H1 (cell line): ENCODE results near the gene NSUN4. TPM values are rescaled to one million over a fixed set of nuclear protein-coding genes. Genes with fewer than 3 reads are reported as not detected.
"Not testable (repeated sequence)": the region's sequence is repeated elsewhere in the genome, so short reads cannot be mapped to it uniquely, and the experiment has no call there.

Experiments
- CTCF ChIA-PET: fragments of 300-600 bp; sonication (Branson Sonifier 250); formaldehyde crosslinking; loops from one replicate; lab custom pipeline; 2021; ENCODE audit not compliant: partially characterized antibody; lab: Charles Lee
- POLR2A ChIA-PET: fragments of 300-600 bp; sonication (Branson Sonifier 250); formaldehyde crosslinking; loops from one replicate; lab custom pipeline; 2021; ENCODE audit warnings: inconsistent platforms; ENCODE audit not compliant: partially characterized antibody; lab: Charles Lee
- DNase-seq, 2 experiments: peaks; one replicate each; pipeline versions ENCODE4 v3.0.0 to v3.0.0-alpha.2; 2010 to 2022; ENCODE audit warnings: low spot score in 2 of 2, low read depth in 1 of 2, mixed read lengths in 1 of 2
- FAIRE-seq: peaks from 2 replicates; lab custom pipeline; 2011; peaks lifted over from hg19 to GRCh38; lab: Jason Lieb, UNC
- H2AFZ ChIP-seq: 2 replicates; pipeline ENCODE4 v1.8.1; 2012; ENCODE audit warnings: low read length, inconsistent platforms
- H2AK5ac ChIP-seq: 2 replicates; pipeline ENCODE4 v1.6.1; 2013; ENCODE audit warnings: low read depth, low read length
- H2BK120ac ChIP-seq: replicated peaks from 2 replicates; pipeline ENCODE3; 2013; ENCODE audit warnings: low read depth, low read length, inconsistent platforms
- H2BK12ac ChIP-seq: 2 replicates; pipeline ENCODE4 v1.6.1; 2013; ENCODE audit warnings: low read depth, low read length
- H2BK15ac ChIP-seq: 2 replicates; pipeline ENCODE4 v1.6.1; 2013; ENCODE audit warnings: low read length
- H2BK20ac ChIP-seq: 2 replicates; pipeline ENCODE4 v1.6.1; 2013; ENCODE audit warnings: low read length
- H2BK5ac ChIP-seq: 2 replicates; pipeline ENCODE4 v1.6.1; 2013; ENCODE audit warnings: low read depth, low read length
- H3K14ac ChIP-seq: 2 replicates; pipeline ENCODE4 v1.6.1; 2013; ENCODE audit warnings: inconsistent platforms; ENCODE audit not compliant: insufficient read length
- H3K18ac ChIP-seq: 2 replicates; pipeline ENCODE4 v1.6.1; 2013; ENCODE audit warnings: low read length; ENCODE audit errors: extremely low read depth
- H3K23ac ChIP-seq: 2 replicates; pipeline ENCODE4 v1.6.1; 2013; ENCODE audit warnings: inconsistent platforms; ENCODE audit not compliant: insufficient read length
- H3K23me2 ChIP-seq: 2 replicates; pipeline ENCODE4 v1.6.1; 2013; ENCODE audit warnings: low read depth, low read length
- H3K27ac ChIP-seq: 2 replicates; pipeline ENCODE4 v1.6.1; 2011; ENCODE audit warnings: low read depth, low read length, inconsistent platforms
- H3K27me3 ChIP-seq, 4 experiments: replicated peaks in 1 of 4; 1 replicate in 1 of 4; 2 replicates in 3 of 4; pipeline versions ENCODE4 v1.6.1 to v1.8.1; 2011 to 2013; ENCODE audit warnings: low read length in 3 of 4, mild to moderate bottlenecking in 3 of 4, inconsistent platforms in 2 of 4, mixed read lengths in 2 of 4, moderate library complexity in 1 of 4; ENCODE audit not compliant: control insufficient read depth in 3 of 4, insufficient read depth in 3 of 4; ENCODE audit errors: extremely low read depth in 1 of 4
- H3K36me3 ChIP-seq, 4 experiments: 2 replicates each; pipeline versions ENCODE4 v1.6.1 to v1.8.1; 2011 to 2013; ENCODE audit warnings: mild to moderate bottlenecking in 4 of 4, low read length in 3 of 4, moderate library complexity in 2 of 4, control low read depth in 1 of 4, inconsistent platforms in 1 of 4; ENCODE audit not compliant: insufficient read depth in 4 of 4, control insufficient read depth in 2 of 4
- H3K4ac ChIP-seq: replicated peaks from 2 replicates; pipeline ENCODE3; 2013; ENCODE audit warnings: low read length, low read depth, mixed read lengths, inconsistent platforms; ENCODE audit not compliant: insufficient read length
- H3K4me1 ChIP-seq, 4 experiments: replicated peaks in 1 of 4; 1 replicate in 1 of 4; 2 replicates in 3 of 4; pipeline versions ENCODE4 v1.6.1 to v1.8.1; 2011 to 2013; ENCODE audit warnings: low read length in 3 of 4, inconsistent platforms in 2 of 4, mixed read lengths in 1 of 4; ENCODE audit not compliant: insufficient read depth in 4 of 4, control insufficient read depth in 3 of 4
- H3K4me2 ChIP-seq, 2 experiments: 2 replicates each; pipeline versions ENCODE4 v1.6.1 to v1.8.1; 2011 to 2013; ENCODE audit warnings: low read depth in 2 of 2, low read length in 2 of 2, control low read depth in 1 of 2, inconsistent platforms in 1 of 2, mild to moderate bottlenecking in 1 of 2; ENCODE audit not compliant: insufficient read depth in 1 of 2
- H3K4me3 ChIP-seq, 4 experiments: fragments of 200-600, 300-600 bp in 1 of 4; sonication (generic), shearing (Covaris generic), sonication (Bioruptor Twin) in 1 of 4; 2 replicates each; pipeline versions ENCODE4 v1.5.1 to v1.8.1; 2011 to 2016; ENCODE audit warnings: low read length in 4 of 4, low read depth in 3 of 4, control low read depth in 2 of 4, inconsistent platforms in 2 of 4, mild to moderate bottlenecking in 2 of 4, mixed read lengths in 1 of 4, moderate library complexity in 1 of 4; ENCODE audit not compliant: insufficient read depth in 2 of 4; ENCODE audit errors: extremely low read depth in 1 of 4
- H3K56ac ChIP-seq: replicated peaks from 2 replicates; pipeline ENCODE3; 2013; ENCODE audit warnings: low read depth, mild to moderate bottlenecking, mixed read lengths, low read length, inconsistent platforms; ENCODE audit not compliant: insufficient read length
- H3K79me1 ChIP-seq: 2 replicates; pipeline ENCODE4 v1.6.1; 2013; ENCODE audit warnings: low read depth, low read length, control low read depth
- H3K79me2 ChIP-seq, 2 experiments: 2 replicates each; pipeline versions ENCODE4 v1.6.1 to v1.8.1; 2012 to 2013; ENCODE audit warnings: low read length in 2 of 2, mild to moderate bottlenecking in 2 of 2, inconsistent platforms in 1 of 2; ENCODE audit not compliant: insufficient read depth in 2 of 2, control insufficient read depth in 1 of 2
- H3K9ac ChIP-seq, 4 experiments: replicated peaks in 1 of 4; 1 replicate in 1 of 4; 2 replicates in 3 of 4; pipeline versions ENCODE4 v1.6.1 to v1.8.1; 2011 to 2013; ENCODE audit warnings: low read depth in 3 of 4, low read length in 3 of 4, control low read depth in 2 of 4, mild to moderate bottlenecking in 2 of 4, moderate library complexity in 2 of 4, inconsistent platforms in 1 of 4; ENCODE audit errors: extremely low read depth in 1 of 4
- H3K9me3 ChIP-seq, 2 experiments: 2 replicates each; pipeline versions ENCODE4 v1.6.1 to v1.8.1; 2012 to 2013; ENCODE audit warnings: mild to moderate bottlenecking in 2 of 2, moderate library complexity in 2 of 2, control low read depth in 1 of 2, inconsistent platforms in 1 of 2, low read depth in 1 of 2, low read length in 1 of 2, mixed read lengths in 1 of 2; ENCODE audit not compliant: insufficient read depth in 2 of 2
- H4K20me1 ChIP-seq, 2 experiments: replicated peaks in 1 of 2; 2 replicates each; pipeline versions ENCODE3 to v1.8.1; 2011 to 2013; ENCODE audit warnings: inconsistent platforms in 2 of 2, low read length in 2 of 2, mild to moderate bottlenecking in 1 of 2; ENCODE audit not compliant: insufficient read depth in 2 of 2, control insufficient read depth in 1 of 2
- H4K5ac ChIP-seq: 2 replicates; pipeline ENCODE4 v1.6.1; 2013; ENCODE audit warnings: low read length, low read depth, mixed read lengths, inconsistent platforms; ENCODE audit not compliant: insufficient read length
- H4K8ac ChIP-seq: 2 replicates; pipeline ENCODE4 v1.8.0; 2013; ENCODE audit warnings: mild to moderate bottlenecking, moderate library complexity, low read length, inconsistent platforms; ENCODE audit not compliant: insufficient read depth; ENCODE audit errors: extremely low read depth
- H4K91ac ChIP-seq: replicated peaks from 2 replicates; pipeline ENCODE3; 2013; ENCODE audit warnings: low read length, mixed read lengths, inconsistent platforms; ENCODE audit not compliant: insufficient read length
- WGBS, 2 experiments: shearing (Covaris generic) in 1 of 2; methylation state at CpG; one replicate each; pipeline versions ENCODE4 v1.1.6 to v1.1.7; 2013 to 2015; ENCODE audit warnings: low lambda C conversion rate in 2 of 2, mixed read lengths in 2 of 2, inconsistent platforms in 1 of 2, low coverage in 1 of 2, missing lambda C conversion rate in 1 of 2; ENCODE audit not compliant: insufficient replicate concordance in 2 of 2, insufficient coverage in 1 of 2, insufficient read length in 1 of 2; ENCODE audit errors: extremely low coverage in 1 of 2, missing lambda C conversion rate in 1 of 2; 5-methylcytosine and 5-hydroxymethylcytosine counted together
- polyA plus RNA-seq, 7 experiments: library from polyadenylated mRNA; depleted of rRNA in 3 of 7; stranded (reverse) in 5 of 7; unstranded in 2 of 7; fragments of >200 nt in 5 of 7; fragments of 200-250 nt in 2 of 7; gene quantifications; 1 replicate in 5 of 7; 2 replicates in 1 of 7; 4 replicates in 1 of 7; pipeline versions ENCODE4 v1.2.1 to v1.2.3, GENCODE V29; 2011 to 2013; ENCODE audit warnings: missing spikeins in 2 of 7, mixed read lengths in 2 of 7
- total RNA-seq: library from RNA; stranded (reverse); fragmentation: NEBNext Ultra II Directional; extraction: Animal tissue kit (Norgen Biotek cat#: 25700); gene quantifications from 2 replicates; pipeline ENCODE4 v1.2.1, GENCODE V29; 2021

The NSUN4 gene
- total and polyA plus RNA-seq, 2 of the 8 experiments (the other 6 are each of a cell fraction or from before 2014, with no cell fraction given): 9.7 to 15.7 TPM

GRCh38 chr1:46328182-46328581, 12.4 kb upstream of the NSUN4 start:
- not testable (repeated sequence) for H2BK5ac ChIP-seq, H3K18ac ChIP-seq, H3K4ac ChIP-seq, H3K4me3 ChIP-seq, H3K9me3 ChIP-seq, H3K27ac ChIP-seq, H3K14ac ChIP-seq, H2BK20ac ChIP-seq, H4K91ac ChIP-seq, H3K79me1 ChIP-seq, H3K56ac ChIP-seq, H4K5ac ChIP-seq, H3K79me2 ChIP-seq, H3K4me1 ChIP-seq, H2BK15ac ChIP-seq, H2BK12ac ChIP-seq, FAIRE-seq, DNase-seq, H3K27me3 ChIP-seq, H3K23me2 ChIP-seq, H4K8ac ChIP-seq, H4K20me1 ChIP-seq, H2AFZ ChIP-seq, H3K23ac ChIP-seq, H3K4me2 ChIP-seq, H2BK120ac ChIP-seq, H3K9ac ChIP-seq, H3K36me3 ChIP-seq, H2AK5ac ChIP-seq
- ChIA-PET CTCF (interaction anchor here (0.9 to 3.1 kb wide), 6 partner anchors 12 to 71 kb away, joined by 3 to 10 read pairs (median 6); no protein-coding TSS in a partner anchor), POLR2A (interaction anchor here (1.0 to 3.0 kb wide), 6 partner anchors 10 to 51 kb away, joined by 4 to 34 read pairs (median 8); partner anchors contain the start of genes LRRC41 and UQCRH)
- WGBS, 2 experiments: 96% methylated on average over 7 of the region's 7 CpGs; no CpG with 5 or more reads in 1 of the 2 experiments

GRCh38 chr1:46329807-46330206, 10.8 kb upstream of the NSUN4 start:
- H4K91ac ChIP-seq, H3K14ac ChIP-seq, H3K4me3 ChIP-seq, H4K5ac ChIP-seq, H3K27me3 ChIP-seq, H3K4me1 ChIP-seq, H2BK15ac ChIP-seq, H4K8ac ChIP-seq, H2BK12ac ChIP-seq, H2AK5ac ChIP-seq, H3K56ac ChIP-seq, H2BK20ac ChIP-seq, H3K9ac ChIP-seq, DNase-seq, H2BK120ac ChIP-seq, H3K4ac ChIP-seq, H3K79me1 ChIP-seq, H4K20me1 ChIP-seq, H3K9me3 ChIP-seq, H3K23ac ChIP-seq, H2AFZ ChIP-seq, FAIRE-seq, H3K27ac ChIP-seq, H3K18ac ChIP-seq, H2BK5ac ChIP-seq, H3K36me3 ChIP-seq, H3K79me2 ChIP-seq, H3K23me2 ChIP-seq: not testable (repeated sequence)
- ChIA-PET CTCF (interaction anchor here (1.0 to 1.5 kb wide), 3 partner anchors 10 to 18 kb away, joined by 3 to 9 read pairs (median 5); no protein-coding TSS in a partner anchor), POLR2A (interaction anchor here (1.0 to 3.0 kb wide), 4 partner anchors 15 to 26 kb away, joined by 5 to 18 read pairs (median 8); partner anchors contain the start of genes LRRC41 and UQCRH)
- 58% methylated on average over 6 of the region's 7 CpGs; no CpG with 5 or more reads in 1 of the 2 experiments for WGBS, 2 experiments
- H3K4me2 ChIP-seq: peak overlapping the region in 1 of 2 experiments; percentile 31; a peak in 1 of 4 replicates
